Esophagus muscularis mucosa (tissue), 3 donors: Measurements from ENCODE around the gene RPH3AL.

ENCODE experiments used
- CTCF ChIP-seq, 3 experiments: fragments of 200-600 bp in 2 of 3; fragments of 450-650 bp in 1 of 3; sonication (generic) in 2 of 3; IDR thresholded peaks; one replicate each; pipeline ENCODE4 v1.5.1; 2017 to 2019; ENCODE audit warnings: antibody characterized with exemption in 3 of 3, mild to moderate bottlenecking in 2 of 3, moderate library complexity in 1 of 3
- EP300 ChIP-seq: sonication (generic); formaldehyde crosslinking; IDR thresholded peaks from one replicate; pipeline ENCODE4 v1.6.1; 2017; ENCODE audit warnings: antibody characterized with exemption

- no peak for TF ChIP-seq EP300
- no peak for TF ChIP-seq CTCF (IDR thresholded peaks at IDR 0.05)
Observed at GRCh38 chr17:216625-217024, 136.0 kb downstream of the RPH3AL start.
